SK-N-DZ (cell line): Measurements from ENCODE around the gene PHLDA2.

ENCODE experiments used
- DNase-seq: peaks from one replicate; pipeline ENCODE4 v3.0.0-alpha.2; 2015; ENCODE audit warnings: low spot score

Gene PHLDA2

DNA sequence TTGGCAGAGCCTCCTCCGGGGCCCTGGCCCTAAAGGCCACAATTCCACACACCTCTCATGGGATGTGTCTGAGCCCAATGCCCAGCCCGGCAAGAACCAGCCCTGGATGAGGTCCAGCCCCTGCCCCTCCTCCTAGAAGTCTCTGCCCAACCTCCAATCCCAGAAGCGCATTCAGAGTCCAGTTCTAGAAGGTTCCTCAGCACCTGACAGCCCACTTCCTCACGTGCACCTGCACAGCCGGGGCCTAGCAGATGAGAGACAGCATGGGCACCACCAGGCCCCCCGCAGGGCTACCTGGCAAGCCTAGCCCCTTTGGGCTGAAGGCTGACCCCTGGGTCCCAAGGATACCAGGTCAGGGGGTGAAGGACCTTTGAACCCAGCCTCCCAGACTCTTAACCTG lies 32.2 kb downstream of the PHLDA2 start:
- DNase-seq, result no peak

DNA sequence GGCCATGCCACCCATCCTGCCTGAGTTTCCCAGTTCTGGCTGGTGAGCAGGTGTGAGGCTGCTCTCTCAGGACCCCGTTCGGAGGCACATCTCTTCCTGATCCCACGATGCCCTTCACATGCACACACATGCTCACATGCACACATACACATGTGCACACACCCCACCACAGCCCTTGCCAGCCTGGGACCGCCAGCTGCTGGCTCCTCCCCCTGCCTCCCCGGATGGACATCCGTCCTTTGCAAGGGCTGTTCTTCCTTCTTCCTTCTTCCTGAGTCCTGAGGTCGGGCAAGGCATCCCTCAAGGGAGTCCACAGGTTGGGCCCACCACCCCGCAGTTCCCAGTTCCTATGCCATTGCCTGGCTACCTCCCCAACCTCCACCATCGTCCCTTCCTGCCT lies 33.2 kb downstream of the PHLDA2 start:
- no peak for DNase-seq

DNA sequence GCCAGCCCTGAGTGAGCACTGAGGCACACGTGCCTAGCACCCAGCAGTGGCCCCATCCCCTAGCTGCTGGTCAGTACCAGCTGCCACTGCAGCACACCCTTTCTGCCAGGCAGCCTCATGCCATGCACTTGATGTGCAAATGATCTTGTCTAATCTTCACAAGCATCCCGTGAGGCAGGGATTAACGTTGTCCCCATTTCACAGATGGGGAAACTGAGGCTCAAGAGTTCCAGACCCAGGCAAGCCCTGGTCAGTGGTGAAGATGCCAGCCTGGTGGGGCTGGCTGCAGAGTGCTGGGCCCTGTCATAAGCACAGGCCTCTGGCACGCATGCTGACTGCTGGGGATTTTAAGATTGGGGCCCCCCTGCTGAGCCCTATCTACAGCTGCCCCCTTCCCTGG lies 35.3 kb downstream of the PHLDA2 start:
- DNase-seq, result no peak

DNA sequence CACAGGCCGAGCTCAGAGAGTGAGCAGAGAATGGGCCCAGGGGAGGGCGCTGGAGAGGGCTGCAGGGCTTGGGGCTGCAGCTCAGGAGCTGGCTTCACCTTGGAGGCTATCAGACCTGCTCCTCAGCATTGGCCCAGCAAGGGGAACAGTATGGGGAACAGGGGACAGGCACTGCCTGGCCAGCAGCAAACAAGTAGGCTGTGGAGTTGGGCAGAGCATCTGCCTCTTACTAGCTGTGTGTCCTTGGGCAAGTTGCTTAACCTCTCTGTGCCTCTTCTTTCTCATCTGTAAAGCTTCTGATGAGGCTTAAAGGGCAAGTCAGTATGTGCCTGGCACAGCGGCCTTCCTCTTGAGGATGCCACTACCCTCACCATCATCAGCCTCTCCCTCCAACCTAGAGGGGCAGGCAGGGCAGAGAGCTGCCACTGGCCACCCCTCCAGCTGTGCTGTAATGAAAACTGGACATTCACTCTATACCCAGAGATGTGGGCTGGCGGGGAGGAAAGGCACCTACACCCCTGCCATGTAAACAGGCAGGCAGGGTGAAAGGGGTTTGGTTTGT lies 36.2 kb downstream of the PHLDA2 start:
- DNase-seq, result no peak

DNA sequence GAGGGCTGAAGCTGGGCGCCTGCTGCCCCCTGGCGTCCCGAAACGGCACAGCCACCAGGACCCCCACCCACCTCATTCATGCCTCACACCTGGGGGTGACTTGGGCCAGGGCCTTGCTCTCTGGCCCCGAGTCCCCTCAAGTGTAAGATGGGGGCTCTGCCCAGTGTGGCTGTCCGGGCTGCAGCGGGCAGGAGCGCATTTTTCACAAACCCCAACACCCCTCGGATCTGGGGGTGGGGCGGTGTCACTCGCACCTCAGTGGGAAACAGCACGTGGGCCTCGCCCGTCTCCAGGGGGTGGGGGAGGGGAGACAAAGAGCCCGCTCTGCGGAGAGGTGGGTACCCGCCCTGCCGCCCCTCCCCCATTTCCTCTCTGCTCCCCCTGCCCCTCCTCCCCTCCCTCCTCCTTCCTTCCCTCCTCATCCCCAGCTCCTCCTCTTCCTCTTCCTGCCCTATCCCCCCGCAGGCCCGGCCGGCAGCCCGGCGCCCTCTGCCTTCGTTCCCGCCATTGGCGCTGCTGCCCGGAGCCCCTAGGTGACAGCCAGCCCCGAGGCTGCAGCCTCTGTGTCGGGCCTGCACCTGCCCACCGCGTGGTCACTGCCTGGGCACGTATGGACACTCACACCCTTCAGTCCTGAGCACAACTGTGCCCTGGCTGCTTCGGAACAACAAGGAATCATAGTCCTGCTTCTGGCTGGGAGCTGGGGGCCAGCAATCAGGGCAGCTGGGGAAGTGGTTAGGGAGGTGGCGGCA lies 36.8 kb downstream of the PHLDA2 start:
- DNase-seq, result peak; percentile 66

DNA sequence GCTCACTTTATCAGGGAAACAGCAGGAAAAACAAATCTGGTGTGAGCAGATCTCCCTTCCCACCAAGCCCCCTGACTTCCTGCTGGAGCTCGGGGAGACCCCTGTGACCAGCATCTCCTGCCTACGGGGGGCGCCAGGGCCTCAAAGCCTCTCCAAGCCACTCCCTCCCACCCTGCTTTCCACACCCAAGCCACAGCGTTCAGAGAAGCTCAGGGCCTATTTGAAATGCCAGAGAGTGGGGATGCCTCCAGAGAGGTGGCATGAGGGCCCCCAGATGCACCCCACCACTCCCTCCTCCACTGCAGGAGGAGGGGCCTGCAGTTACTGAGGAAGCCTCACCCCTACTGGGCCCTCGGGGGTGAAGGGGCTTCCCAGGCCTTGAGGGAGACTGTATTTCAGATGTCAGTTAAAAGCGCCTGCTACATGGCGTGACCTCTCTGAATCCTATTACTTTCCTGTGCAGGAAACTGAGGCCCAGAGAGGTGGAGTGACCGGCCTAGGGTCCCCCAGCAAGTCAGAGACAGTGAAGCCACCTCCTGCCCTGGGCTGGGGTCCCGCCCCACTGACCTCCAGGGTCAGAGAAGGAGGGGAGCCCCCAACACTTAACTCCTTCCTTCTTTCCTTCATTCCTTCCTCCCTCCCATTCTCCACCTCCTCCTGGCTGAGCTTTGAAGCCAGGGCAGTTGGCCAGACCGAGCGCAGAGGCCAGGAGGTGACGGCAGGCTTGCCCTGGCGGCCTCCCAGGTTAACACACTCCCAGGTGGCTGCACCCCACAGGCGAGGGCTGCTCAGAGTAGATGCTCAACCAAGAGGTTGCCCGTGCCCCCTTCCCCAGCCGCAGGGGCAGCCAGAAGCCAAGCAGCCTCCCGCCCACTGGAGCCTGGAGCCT lies 37.6 kb downstream of the PHLDA2 start:
- DNase-seq, result no peak

DNA sequence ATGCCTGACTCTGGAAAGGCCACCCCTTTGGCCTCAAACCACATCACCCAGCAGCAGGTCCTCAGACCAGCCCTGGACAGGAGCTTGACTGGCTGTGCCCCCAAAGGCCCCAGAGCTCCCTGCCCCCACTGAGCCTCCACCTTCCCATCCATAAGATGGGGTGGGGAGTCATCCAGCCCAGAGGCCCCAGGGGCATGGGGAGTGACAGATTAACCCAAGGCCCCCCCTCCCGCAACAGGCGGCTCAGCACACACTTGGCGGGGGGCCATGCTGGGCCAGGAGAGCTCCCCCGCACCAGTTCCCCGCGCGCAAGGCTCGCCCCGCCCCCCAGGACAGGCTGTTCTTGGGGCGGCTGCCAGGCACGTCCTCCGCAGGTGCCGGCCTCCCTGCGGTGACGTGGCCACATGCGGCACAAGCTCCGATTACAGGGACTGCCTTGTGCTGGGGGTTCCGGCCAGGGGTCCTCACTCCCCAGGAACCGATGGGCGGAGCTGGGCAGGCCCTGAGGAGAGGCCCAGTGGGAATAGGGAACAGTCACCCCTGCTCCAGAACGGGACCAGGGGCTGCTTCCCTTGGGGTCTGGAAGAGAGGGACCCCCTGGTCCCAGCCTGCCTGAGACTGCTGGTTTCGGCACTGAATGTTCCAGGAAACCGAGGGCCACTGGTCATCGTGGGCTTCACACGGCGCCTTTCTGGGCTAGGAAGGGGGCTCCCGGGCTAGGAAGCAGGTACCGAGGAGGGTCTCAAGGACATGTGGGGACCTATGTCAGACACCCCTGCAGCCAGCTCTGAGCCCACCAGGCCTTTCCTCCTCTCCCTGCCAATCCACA lies 38.5 kb downstream of the PHLDA2 start:
- no peak for DNase-seq

DNA sequence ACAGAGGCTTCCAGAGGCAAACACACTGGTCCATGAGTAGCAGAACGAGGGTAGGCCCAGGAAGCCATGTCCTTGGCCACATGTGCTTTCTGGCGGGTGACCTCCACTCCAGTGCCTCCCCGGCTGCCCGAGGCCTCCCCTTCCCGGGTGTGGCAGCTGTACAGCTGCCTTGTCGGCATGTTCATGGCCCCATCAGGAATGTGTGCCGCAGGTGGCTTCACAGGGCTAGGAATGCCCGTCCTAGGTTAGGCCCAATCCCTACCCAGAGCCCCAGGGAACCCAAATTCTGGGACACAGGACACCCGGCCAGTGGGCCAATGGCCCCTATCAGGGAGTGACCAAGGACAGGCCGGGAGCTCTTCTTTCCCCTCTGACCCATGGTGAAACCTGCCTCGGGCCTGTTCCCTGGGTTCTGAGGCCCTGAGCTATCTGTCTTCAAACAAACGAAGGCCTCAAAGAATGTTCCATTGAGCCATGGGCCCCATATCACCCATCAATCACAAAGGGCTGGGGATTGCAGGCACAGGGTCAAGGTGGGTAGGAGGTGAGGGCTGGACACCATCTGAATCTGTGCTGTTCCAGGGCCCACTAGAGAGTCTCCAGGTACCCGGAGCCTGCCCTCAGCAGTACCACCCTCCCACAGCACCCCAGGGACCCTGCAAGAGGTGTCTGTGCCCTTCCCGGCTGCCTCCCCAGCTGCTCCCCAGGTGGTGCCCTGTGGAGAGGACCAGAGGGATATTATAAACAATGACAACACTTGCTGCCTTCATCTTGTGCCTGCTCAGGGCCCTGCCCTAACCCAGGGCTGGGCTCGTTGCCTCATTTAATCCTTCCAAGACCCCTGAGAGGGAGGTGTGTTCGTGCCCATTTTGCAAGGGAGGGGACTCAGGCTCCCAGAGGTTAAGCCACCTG lies 39.6 kb downstream of the PHLDA2 start:
- DNase-seq, result no peak

DNA sequence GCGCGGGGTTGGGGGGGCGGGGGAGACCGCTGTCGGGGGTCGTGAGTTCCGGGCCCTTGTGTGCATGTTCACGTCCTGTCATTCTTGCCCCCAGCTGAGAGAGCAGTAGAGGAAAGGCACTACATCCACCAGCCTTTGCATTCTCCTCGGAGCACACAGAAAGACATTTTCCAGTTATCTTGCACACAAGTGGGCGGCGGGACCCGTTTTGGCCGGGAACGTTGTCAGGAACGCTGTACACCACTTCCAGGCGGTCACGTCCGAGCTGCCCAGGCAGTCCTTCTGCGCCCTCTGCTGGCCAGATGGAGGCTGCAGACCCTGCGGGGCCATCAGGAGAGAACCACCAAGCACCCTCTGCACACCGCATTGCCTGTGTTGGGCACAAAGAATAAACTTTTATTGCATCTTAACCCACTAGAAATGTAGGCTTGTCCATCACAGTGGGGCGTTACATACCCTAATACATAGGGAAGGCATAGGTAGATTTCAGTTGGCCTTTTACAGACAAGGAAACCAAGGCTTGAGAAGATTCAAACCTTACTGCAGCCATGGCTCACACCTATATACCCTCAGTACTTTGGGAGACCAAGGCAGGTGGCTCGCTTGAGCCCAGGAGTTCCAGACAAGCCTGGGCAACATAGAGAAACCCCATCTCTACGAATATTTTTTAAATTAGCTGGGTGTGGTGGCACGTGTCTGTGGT lies 40.8 kb downstream of the PHLDA2 start:
- peak; percentile 77 for DNase-seq

DNA sequence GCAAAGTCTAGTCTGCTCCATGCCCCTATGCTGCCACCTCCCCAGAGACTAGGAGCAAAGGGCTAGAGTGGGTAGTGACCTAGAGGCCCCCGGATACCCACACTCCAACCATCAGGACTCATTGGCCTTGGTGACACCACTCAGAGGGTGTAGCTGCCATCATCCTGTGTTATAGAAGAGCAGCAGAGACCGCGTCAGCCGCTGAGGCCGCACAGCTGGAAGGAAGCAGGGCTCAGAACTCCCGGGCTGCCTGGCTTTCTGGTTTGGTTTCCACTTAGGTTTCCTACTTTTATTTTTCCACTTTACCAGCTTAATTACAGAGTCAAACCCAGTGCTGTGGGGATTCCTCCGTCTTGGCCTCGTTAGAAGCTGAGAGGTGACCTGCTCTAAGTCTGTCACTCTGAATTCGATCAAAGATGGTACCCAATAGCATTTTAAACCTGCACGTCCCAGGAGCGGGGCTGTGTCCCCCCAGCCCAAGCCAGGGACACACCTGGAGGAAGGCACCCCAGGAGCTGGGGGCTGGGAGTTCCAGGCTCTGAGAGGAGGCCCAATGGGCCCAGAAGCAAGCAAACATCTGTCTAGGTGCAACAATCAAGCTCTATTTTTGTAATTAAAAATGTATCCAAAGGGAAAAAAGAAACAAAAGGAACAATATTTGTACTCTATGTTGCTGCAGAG lies 41.6 kb downstream of the PHLDA2 start:
- no peak for DNase-seq

DNA sequence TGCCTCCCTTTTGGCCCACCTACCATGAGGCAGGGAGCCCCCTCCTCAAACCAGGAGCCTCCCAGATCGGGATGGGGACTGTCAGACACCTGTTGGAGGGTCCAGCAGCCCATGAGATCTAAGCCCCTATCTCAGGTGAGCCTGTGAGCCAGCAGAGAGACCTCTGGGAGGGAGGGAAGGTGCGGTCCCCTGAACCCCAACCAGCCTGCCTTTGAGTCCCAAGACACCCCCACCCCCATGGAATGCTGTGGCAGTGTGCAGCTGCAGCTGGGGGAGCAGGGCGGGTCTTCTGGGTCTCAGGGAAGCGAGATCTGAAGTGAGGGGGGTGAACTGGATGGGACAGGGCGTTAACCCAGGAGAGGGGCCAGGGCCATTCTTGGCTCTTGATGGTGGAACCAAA lies 42.3 kb downstream of the PHLDA2 start:
- DNase-seq, result no peak

DNA sequence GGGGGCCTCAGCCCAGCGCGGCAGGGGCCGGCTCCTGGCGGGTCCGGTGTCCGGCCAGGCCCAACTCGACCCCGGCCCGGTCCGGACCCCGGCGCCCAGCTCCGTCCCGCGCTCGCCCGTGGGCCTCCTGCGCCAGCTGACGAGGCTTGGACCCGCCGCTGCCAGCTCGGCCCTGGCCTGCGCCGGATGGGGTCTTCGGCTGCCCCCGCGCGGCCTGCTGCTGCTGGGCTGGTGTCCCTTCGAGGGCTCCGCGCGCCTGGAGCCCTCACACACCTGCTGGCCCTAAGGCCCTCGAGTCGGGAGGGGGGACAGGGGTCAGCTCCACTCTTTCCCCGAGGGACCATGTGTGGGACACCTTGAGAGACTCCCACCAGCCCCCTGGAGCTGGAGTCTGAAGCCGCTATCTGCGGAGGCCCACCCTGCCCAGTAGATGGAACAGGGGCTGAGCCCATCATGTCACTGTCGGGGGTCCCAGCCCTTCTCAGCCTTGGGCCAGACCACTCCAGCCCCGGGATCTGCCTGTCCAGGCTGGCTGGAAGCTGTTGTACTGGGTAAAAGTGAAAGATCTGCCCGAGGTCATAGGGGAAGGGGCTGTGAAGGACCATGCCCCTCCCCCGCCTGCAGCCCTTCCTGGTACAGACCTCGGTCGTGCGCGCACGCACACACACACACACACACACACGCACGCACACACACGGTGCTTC lies 42.9 kb downstream of the PHLDA2 start:
- peak; percentile 55 for DNase-seq

DNA sequence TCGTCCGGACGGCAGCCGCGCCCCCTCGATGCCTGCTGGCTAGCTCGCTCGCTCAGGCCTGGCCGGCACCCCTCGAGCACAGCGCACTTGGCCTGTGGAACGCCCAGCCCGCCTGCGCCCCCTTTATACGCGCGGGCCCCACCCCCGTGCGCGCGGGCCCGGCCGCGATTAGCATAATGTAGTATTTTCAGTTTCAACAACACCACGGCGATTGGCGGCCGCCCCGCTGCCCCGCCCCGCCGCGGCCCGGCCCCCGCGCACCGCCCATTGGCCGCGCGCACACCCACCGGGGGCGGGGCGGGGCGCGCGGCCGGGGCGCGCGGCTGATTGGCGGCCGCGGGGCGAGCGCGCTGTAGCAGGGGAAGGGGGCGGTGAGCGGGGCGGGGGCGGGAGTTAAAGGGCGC lies 43.5 kb downstream of the PHLDA2 start, which contains the start of gene CDKN1C:
TSS of gene CDKN1C (minus strand) at position 98 of the 404 bp plus-strand sequence. CDS start 319 bp downstream, outside the sequence.
- peak; percentile 74 for DNase-seq

DNA sequence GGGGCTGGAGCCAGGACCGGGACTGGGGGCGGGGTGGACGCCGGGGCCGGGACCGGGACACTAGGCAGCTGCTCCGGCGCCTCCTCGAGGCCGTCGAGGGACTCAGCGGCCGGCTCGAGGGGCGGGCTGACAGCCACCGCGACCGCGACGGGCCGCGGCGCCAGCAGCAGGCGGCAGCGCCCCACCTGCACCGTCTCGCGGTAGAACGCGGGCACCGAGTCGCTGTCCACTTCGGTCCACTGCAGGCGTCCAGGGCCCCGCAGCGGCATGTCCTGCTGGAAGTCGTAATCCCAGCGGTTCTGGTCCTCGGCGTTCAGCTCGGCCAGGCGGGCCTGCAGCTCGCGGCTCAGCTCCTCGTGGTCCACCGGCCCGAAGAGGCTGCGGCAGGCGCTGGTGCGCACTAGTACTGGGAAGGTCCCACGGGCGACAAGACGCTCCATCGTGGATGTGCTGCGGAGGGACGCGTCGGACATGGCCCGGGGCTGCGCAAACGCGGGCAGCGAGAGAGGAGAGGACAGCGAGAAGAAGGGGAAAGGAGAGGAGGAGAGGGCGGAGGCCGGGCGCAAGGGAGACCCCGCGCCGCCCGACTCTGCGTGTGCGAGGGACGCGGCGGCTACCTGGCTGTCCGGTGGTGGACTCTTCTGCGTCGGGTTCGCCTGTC lies 44.1 kb downstream of the PHLDA2 start:
- no peak for DNase-seq

DNA sequence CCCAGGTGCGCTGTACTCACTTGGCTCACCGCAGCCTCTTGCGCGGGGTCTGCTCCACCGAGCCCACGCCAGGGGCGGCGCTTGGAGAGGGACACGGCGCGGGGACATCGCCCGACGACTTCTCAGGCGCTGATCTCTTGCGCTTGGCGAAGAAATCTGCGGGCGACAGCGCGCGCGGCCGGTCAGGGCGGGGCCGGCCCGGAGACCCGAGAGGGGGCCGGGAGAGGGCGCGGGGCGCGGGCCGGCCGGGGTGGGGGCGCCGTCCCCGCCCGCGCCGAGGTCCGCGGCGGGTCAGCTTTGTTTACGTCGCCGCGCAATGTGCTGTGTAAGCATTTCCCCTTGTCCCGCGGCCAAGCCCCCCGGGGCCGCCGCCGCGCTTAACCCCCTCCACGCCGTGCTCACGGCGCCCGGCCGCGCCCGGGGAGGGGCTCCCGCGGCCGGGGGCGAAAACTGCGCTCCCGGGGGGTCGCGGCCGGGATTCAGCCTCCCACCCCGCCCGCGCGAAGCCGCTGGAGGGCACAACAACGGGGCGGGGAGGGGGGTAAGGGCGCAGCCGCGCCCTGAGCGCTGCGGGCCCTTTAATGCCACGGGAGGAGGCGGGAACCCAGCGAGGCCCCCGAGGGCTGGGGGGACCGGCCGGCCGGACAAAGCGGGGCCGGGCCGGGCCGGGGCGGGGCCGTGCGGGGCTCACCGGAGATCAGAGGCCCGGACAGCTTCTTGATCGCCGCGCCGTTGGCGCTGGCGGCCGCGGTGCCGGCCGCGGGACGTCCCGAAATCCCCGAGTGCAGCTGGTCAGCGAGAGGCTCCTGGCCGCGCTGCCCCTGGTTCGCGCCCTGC lies 45.0 kb downstream of the PHLDA2 start:
- no peak for DNase-seq

DNA sequence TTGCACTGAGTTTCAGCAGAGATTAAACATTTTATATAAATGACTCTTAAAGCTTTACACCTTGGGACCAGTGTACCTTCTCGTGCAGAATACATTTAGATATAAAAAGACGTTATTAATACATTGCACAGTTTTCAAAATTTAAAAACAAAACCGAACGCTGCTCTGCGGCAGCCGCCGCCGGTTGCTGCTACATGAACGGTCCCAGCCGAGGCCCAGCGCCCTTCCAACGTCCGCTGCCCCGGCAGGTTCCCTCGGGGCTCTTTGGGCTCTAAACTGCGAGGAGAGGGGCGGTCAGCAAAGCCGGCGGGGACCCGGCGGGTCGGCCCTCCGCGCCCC lies 45.6 kb downstream of the PHLDA2 start:
- DNase-seq, result no peak

DNA sequence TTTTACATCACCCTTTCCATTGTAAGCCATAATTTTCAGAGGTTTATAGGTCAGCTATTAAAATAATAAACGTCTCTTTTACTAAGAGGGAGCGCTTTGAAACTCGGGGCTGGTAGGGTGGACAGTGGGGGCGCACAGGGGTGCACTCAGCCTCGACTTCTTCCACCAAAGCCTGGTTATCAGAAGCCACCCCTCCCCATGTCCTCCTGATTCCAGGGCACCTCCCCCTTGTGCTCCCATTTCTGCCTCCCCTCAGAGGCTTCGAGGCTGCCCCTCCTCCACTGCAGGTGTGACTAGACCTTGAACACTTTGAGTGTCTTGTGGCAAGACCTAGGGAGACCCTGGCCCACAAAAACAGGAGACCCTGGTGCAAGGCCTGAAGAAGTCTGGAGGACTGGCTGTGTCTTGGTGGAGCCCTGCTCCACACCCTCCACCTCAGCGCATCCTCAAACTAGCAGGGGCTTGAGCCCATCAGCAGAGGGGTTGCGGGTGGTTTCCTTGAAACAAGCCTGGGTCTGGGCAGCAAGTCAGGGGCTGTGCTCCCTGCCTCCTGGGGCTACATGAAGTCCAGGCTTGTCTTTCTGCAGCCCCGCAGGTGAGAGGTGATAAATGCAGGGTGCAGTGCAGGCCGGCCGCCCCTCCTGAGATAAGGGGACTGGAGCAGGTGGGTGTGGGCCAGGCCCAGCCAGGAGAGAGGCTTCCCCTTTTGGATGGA lies 46.7 kb downstream of the PHLDA2 start:
- DNase-seq, result no peak
